ENCODE results near the gene LMF1.

Gene LMF1

GRCh38 chr16:1014221-1014620, 43.4 kb upstream of the LMF1 start:
- Histone ChIP-seq H3K27me3 (peaks cover 40% of the 10 kb centered on the region), H3K4me3 (ENCODE audit: low read depth, low read length) (no peak overlapping the region), H3K9me3 (no peaks in the 10 kb centered on the region), H3K4me1 (no peaks in the 10 kb centered on the region), H3K36me3 (no peaks in the 10 kb centered on the region)
- DNase-seq = no peak
- no peak for TF ChIP-seq CTCF (IDR thresholded peaks at IDR 0.05; ENCODE audit: low read depth, low read length)

GRCh38 chr16:1013593-1013900, 42.8 kb upstream of the LMF1 start:
- no peak for TF ChIP-seq CTCF (IDR thresholded peaks at IDR 0.05; ENCODE audit: low read depth, low read length)

DNA sequence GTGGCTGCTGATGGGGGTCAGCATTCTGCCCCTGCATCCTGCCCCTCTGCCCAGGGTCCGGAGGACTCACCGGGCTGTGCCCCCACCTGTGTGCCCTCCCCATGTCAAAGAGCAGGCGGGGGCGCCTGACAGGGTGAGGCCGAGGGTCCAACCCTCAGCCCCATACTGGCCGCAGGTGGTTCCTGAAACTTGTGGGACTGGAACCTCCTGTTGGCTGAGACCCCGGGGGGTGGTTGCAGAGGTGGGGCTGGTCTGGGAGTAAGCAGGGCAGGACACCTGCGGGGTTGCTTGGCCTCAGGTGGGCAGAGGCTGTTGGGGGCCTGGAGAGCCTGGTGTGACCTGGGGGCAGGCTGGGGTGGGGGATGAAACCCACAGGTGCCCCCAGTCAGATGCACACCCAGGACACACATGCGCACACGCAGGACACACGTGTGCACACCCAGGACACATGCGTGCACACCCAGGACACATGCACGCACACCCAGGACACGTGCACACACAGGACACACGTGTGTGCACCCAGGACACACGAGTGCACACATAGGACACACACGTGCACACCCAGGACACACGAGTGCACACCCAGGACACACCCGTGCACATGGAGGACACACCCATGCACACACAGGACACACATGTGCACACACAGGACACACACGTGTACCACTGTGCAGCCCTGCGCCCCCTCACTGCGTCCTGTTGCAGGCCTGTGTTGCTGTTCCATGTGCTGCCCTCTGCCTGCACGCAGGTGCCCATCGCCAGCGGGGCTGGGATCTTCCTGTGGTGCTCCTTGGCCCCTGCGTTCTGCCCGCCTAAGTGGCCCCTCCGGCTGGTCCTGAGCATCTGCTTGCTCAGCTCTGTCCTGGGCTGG, 42.2 kb upstream of the LMF1 start:
- DNase-seq = no peak
- H3K27me3 ChIP-seq = peaks cover 42% of the 10 kb centered on the region
- H3K9me3 ChIP-seq = no peaks in the 10 kb centered on the region
- H3K4me3 ChIP-seq (ENCODE audit: low read depth, low read length) = no peak overlapping the region
- H3K4me1 ChIP-seq = no peaks in the 10 kb centered on the region
- no peak for TF ChIP-seq CTCF (IDR thresholded peaks at IDR 0.05; ENCODE audit: low read depth, low read length)
- H3K36me3 ChIP-seq = no peaks in the 10 kb centered on the region

More at GRCh38 chr16:1013593-1013900, 42.8 kb upstream of the LMF1 start:
- Histone ChIP-seq H3K4me1 (no peaks in the 10 kb centered on the region), H3K4me3 (ENCODE audit: low read depth, low read length) (no peak overlapping the region), H3K9me3 (no peaks in the 10 kb centered on the region), H3K27me3 (peaks cover 42% of the 10 kb centered on the region), H3K36me3 (no peaks in the 10 kb centered on the region)
- DNase-seq = no peak

DNA sequence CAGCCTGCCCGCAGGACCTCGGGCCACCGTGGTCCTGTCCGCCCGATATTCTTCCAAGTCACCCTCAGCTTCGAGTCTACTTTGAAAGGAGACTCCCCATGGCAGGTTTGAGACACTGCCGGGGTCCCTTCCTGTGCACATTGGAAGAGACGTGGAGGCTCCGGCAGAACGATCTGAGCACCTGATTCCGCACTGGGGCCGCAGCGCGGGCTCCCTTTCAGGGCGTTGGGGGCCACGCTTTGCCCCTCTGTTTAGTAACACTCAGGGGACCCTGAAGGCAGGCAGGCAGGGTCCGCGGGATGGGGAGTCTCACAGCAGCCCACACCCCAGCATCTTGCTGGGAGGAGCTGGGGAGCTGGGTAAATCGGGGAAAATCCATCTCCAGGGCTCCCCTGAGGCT, 41.4 kb upstream of the LMF1 start:
- H3K9me3 ChIP-seq = no peaks in the 10 kb centered on the region
- no peak for DNase-seq
- H3K4me3 ChIP-seq (ENCODE audit: low read depth, low read length) = no peak overlapping the region
- no peaks in the 10 kb centered on the region for H3K36me3 ChIP-seq
- TF ChIP-seq CTCF (IDR thresholded peaks at IDR 0.05; ENCODE audit: low read depth, low read length) = no peak
- no peaks in the 10 kb centered on the region for H3K4me1 ChIP-seq
- H3K27me3 ChIP-seq = peaks cover 42% of the 10 kb centered on the region

GRCh38 chr16:1011316-1012082, 40.7 kb upstream of the LMF1 start:
- H3K27me3 ChIP-seq = peaks cover 42% of the 10 kb centered on the region
- no peak for DNase-seq
- no peaks in the 10 kb centered on the region for H3K9me3 ChIP-seq
- no peaks in the 10 kb centered on the region for H3K4me1 ChIP-seq
- TF ChIP-seq CTCF (IDR thresholded peaks at IDR 0.05; ENCODE audit: low read depth, low read length) = no peak
- no peak overlapping the region for H3K4me3 ChIP-seq (ENCODE audit: low read depth, low read length)
- no peaks in the 10 kb centered on the region for H3K36me3 ChIP-seq

DNA sequence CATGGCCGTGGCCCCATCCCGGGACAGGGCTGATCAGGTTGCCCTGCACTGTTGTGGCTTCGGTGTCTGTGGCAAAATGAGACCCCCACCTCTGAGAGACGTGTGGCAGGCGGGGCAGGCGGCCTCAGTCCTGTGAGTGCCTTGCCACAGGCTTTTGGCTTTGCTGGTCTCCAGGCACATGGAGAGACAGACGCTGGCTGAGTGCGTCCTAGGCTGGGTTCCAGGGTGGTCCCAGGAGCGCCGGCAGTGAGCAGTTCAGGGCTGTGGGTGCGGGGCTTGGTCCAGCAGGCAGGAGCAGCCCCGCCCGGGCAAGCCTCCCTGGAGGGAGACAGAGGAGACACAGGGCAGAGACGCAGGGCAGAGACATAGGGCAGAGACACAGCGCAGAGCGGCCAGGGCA, 40.0 kb upstream of the LMF1 start:
- H3K27me3 ChIP-seq = peaks cover 42% of the 10 kb centered on the region
- H3K9me3 ChIP-seq = no peaks in the 10 kb centered on the region
- TF ChIP-seq CTCF (IDR thresholded peaks at IDR 0.05; ENCODE audit: low read depth, low read length) = no peak
- no peaks in the 10 kb centered on the region for H3K36me3 ChIP-seq
- H3K4me3 ChIP-seq (ENCODE audit: low read depth, low read length) = no peak overlapping the region
- H3K4me1 ChIP-seq = no peaks in the 10 kb centered on the region
- no peak for DNase-seq
